Measurements from ENCODE around the gene IGSF8.

The IGSF8 gene

GRCh38 chr1:160076295-160076694 lies 22.1 kb downstream of the IGSF8 start:
- no peak overlapping the region for H3K4me3 ChIP-seq (ENCODE audit: low read length)
- DNase-seq (ENCODE audit: low read depth, low spot score) = no peak

GRCh38 chr1:160075836-160076235 lies 22.6 kb downstream of the IGSF8 start:
- no peak overlapping the region for H3K4me3 ChIP-seq (ENCODE audit: low read length)
- DNase-seq (ENCODE audit: low read depth, low spot score) = no peak

- H3K4me3 ChIP-seq (ENCODE audit: low read length) = no peak overlapping the region
- DNase-seq (ENCODE audit: low read depth, low spot score) = no peak
Measured at GRCh38 chr1:160074865-160075264, 23.6 kb downstream of the IGSF8 start.

- no peak for DNase-seq (ENCODE audit: low read depth, low spot score)
- H3K4me3 ChIP-seq (ENCODE audit: low read length) = no peak overlapping the region
Measured at GRCh38 chr1:160071289-160071688, 27.1 kb downstream of the IGSF8 start.

DNA sequence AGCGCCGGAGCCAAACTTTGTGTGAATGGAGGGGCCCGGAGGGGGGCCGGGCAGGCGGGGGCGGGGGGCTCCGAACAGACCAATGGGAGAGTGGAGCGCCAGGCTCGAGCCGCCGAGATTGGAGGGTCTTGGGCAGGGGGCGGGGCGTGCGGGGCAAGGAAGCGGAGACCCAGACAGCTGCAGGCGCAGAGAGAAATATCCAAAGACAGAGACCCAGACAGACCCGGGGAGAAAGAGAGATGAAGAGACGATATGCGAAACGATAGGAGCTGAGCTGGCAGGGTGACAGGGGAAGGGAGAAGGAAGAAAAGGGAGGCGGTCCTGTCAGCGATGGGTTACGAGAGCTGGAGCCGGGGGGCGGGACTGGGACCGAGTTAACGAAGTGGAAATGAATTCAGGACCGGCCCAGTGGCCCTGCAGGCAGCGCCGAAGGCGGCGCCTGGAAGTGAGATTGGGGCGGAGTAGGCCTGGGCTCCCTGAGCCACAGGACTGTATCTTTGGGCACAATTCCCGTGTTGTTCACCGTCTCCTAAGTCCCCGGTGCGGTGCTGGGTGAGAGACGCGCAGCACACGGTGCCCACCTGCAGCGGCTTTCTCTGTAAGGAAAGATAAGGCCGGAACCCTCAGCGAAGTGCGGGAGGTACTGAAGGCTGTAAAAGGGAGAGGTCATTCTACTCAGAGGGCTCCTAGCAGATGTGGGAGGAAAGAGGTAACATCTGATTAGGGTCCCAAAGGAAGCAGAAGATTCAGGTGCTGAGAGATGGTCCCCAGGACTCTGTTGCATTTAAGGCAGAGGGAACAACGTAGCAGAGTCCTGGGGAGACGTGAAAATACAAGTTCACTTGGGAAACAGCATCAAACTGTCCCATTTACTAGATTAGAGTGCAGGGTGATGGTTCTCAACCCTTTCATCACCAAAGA lies 27.9 kb downstream of the IGSF8 start:
- peak; percentile 54 for DNase-seq (ENCODE audit: low read depth, low spot score)
- H3K4me3 ChIP-seq (ENCODE audit: low read length) = peak overlapping the region; percentile 77

DNA sequence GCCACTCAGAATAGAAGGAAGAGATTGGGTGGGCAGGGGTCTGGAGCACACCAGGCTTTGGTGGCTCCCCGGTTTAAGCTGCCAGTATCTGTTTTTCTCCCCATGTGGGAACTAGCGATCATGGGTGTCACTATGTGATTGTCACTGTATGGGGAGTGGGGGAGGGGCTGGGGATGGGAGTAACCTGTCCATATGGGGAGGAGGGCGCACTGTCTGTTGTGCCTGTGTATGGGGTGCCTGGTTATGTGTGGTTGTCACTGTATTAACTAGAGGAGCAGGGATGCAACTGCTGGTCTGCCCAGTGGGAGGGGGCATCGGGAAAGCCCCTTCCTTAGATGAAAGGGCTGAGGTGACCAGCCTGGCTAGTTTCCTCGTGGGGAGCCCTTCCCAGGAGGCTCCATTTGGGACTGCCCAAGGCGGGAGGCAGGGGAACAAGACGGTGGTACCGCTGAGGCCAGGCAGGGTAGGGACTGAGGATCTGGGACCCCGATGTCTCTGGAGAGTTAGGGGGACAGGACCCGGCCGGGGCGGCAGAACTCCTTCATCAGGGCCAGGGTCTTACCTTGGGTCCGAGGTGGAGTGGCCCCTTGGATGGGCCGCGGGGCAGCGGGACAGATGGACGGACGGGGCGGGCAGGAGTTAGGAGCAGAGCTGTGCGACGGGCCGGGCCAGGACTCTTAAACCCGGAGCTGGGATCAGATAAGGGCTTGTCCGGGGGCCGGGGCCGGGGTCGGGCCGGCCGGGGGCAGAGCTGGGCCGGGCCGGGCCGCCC lies 28.8 kb downstream of the IGSF8 start, which contains the start of gene KCNJ10:
Gene KCNJ10 (minus strand): TSS at position 701 of the 772 bp plus-strand sequence. CDS start 27,628 bp downstream, outside the sequence.
- DNase-seq (ENCODE audit: low read depth, low spot score) = no peak
- H3K4me3 ChIP-seq (ENCODE audit: low read length) = peak within 1 kb of the TSS; percentile 77

DNA sequence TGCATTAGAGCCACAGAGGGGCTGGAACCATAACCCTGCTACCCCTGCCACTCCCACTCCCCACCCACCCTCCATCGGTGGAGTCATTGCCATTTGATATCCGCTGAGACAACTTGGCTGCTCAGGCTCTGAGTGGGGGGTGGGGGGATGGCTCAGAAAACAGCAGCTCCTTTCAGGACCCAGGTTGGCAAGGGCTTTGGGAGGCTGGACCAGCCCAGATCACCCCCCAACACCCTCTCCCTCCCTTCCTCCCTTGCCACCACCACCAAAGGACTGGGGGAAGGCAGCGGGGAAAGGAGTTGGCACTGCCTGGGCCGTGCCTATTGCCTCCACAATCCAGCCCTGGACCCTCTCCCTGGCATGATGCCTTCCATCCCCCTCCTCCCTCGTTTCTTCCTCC lies 30.2 kb downstream of the IGSF8 start:
- DNase-seq (ENCODE audit: low read depth, low spot score) = no peak
- H3K4me3 ChIP-seq (ENCODE audit: low read length) = no peak overlapping the region

GRCh38 chr1:160066829-160067745 lies 31.3 kb downstream of the IGSF8 start:
- DNase-seq (ENCODE audit: low read depth, low spot score) = no peak
- no peak overlapping the region for H3K4me3 ChIP-seq (ENCODE audit: low read length)

- H3K4me3 ChIP-seq (ENCODE audit: low read length) = no peak overlapping the region
- DNase-seq (ENCODE audit: low read depth, low spot score) = no peak
Measured at GRCh38 chr1:160064746-160065145, 33.7 kb downstream of the IGSF8 start.

GRCh38 chr1:160064164-160064563 lies 34.3 kb downstream of the IGSF8 start:
- no peak overlapping the region for H3K4me3 ChIP-seq (ENCODE audit: low read length)
- DNase-seq (ENCODE audit: low read depth, low spot score) = no peak

- DNase-seq (ENCODE audit: low read depth, low spot score) = no peak
- H3K4me3 ChIP-seq (ENCODE audit: low read length) = no peak overlapping the region
Measured at GRCh38 chr1:160063176-160063575, 35.2 kb downstream of the IGSF8 start.

- DNase-seq (ENCODE audit: low read depth, low spot score) = no peak
- H3K4me3 ChIP-seq (ENCODE audit: low read length) = no peak overlapping the region
Measured at GRCh38 chr1:160062230-160062532, 36.2 kb downstream of the IGSF8 start.

DNA sequence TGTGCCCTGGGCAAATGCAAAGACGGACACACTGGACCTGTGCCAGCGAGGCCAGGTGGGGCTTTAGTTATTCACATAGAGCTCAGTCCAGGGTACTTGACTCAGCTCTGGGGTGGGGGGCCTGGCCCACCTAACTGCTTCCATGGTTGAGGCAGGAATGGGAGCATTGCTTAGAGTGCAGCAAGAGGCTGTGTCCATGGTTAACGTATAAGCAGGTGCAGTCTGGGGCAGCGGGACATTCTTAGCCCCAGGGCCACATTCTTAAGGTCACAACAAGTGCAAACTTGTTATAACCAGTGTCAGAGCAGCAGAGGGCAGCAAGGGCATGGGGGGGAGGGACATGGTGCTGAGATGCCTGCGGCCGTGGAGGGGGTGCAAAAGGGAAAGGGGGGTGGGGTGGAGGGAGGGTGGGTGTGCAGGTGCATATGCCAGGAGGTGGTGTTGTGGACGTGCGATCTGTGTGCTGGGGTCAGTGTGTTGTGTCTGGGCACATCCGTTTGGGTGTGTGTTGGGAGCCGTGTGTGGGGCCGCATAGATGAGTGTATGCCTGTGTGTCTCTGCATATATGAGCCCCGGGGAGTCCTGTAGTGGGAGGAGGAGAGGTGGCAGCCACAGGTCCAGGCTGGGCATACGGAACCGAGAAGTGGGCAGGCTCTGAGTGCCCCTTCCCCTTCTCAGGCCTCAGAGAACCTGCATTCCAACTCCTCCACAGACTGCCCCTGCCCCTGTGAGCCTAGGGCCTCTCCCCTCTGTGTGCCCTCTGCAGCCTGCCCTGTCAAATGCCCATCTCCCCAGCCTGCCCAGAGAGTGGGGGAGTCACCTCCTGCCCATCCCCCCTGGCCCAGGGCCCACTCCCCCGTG lies 36.8 kb downstream of the IGSF8 start:
- H3K4me3 ChIP-seq (ENCODE audit: low read length) = no peak overlapping the region
- DNase-seq (ENCODE audit: low read depth, low spot score) = no peak

DNA sequence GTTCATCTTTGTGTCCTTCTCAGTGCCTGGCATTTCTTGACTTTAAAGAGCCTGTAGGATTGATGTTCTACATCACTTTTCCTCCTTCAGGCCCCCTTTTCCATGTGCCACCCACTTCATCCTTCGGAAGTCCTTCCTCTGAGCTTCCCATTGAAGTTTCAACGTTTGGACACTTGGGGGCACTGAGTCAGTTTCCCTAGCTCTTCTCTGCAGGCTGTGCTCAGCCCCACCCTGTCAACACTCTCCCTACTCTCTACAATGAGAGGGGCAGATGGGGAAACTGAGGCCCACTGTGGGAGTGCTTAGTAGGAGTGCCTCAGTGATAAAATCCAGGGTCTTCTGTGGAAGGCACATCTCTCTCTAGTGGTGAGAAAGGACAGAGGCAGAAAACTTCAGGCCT lies 40.3 kb downstream of the IGSF8 start:
- no peak for DNase-seq (ENCODE audit: low read depth, low spot score)
- no peak overlapping the region for H3K4me3 ChIP-seq (ENCODE audit: low read length)

DNA sequence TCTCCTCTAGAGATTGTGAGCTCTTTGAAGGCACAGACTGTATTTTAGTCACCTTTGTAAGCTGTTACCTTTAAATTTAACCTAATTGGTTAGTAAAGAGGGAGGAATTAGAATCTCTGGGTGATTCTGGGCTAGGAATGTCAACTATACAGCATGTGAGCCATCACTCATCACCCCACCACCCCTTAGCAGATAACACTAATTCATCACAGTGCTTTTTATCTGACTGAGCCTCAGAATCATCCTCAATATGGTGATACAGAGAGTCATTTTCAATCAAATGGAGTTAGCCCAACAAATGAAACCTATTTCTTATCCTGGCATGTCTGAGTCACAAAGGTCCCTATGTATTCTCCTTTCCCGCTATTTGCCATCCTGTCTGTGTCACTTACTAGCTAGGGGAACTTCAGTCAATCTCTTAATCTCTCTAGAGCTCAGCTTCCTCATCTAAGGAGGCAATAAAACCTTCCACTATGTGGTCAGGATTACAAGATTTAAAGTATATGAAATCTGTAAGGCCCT lies 41.7 kb downstream of the IGSF8 start:
- no peak for DNase-seq (ENCODE audit: low read depth, low spot score)
- H3K4me3 ChIP-seq (ENCODE audit: low read length) = no peak overlapping the region

DNA sequence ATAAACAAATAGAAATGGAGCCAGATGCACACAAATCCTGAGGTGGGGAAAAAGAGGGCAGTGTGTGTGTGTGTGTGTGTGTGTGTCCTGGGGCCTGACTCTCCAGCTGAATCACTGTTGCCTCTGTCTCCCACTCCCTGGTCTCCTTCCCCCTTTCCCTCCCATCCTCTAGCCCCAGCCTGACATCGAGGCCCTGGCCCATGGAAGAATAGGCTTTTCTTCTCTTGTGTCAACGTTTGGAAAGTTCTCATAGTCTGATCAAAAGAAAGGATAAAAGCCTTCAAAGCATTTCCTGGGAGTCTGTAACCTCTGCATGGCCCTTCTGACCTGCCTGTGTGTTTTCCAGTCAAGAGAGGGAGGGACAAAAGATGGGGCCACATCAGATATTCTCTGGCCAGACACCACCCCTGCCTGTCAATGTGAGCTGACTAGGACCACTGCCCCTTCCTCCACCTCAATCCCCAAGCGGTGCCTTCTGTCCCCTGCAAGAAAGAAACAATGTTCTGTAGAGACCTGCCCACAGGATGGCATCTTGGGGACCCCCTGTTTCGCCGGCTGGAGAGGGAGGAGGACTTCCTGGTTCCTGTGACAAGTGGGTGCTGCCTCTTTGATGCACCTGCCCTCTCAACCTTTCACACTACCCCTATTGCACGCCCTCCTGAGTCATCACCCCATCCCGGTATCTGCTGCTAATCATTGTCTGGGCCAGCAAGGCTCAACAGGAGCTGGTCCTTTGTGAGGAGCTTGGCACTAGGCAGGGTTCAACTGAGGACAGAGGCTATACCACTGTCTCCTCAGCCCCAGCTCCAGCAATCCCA lies 44.7 kb downstream of the IGSF8 start:
- H3K4me3 ChIP-seq (ENCODE audit: low read length) = no peak overlapping the region
- no peak for DNase-seq (ENCODE audit: low read depth, low spot score)

DNA sequence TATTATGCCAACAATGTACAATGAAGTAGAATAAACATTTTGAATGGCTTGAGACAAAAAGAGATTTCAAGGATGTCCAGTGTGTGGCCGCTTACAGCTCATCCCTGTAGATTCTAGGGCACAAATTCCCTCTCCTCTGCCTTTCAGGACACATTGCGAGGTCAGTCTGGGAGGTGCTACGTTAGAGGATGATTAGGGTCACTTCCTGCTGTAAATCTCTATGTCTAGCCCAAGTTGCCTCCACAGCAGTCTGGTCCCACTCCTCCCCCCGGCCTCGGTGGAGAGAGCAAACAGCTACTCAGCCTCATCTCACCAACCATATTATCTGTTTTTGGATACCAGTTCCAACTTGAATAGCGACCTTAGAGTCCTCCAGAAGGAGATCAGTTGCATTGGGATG lies 45.5 kb downstream of the IGSF8 start:
- no peak for DNase-seq (ENCODE audit: low read depth, low spot score)
- H3K4me3 ChIP-seq (ENCODE audit: low read length) = no peak overlapping the region
